ENCODE data around the gene MTNR1B.

- no peak for TF ChIP-seq CTCF (CRISPR knock-in tag; IDR thresholded peaks at IDR 0.05)
- no peak for TF ChIP-seq BHLHE40 (IDR thresholded peaks at IDR 0.05; ENCODE audit: low read length)
These were observed 5.0 kb upstream of the MTNR1B start for GRCh38 chr11:92964471-92964870.
